SU-DHL-6 (cell line): ENCODE data around the gene UQCC2.

ENCODE experiments used
- H2AFZ ChIP-seq: fragments of 200-600 bp; sonication (generic); 2 replicates; pipeline ENCODE4 v1.6.1; 2014; ENCODE audit warnings: low read depth, mild to moderate bottlenecking, moderate library complexity, mixed read lengths, antibody characterized with exemption, low read length; ENCODE audit not compliant: severe bottlenecking
- H3F3A ChIP-seq: fragments of 200-600 bp; shearing (Covaris generic); 2 replicates; pipeline ENCODE4 v1.6.0; 2016; ENCODE audit warnings: antibody characterized with exemption, mild to moderate bottlenecking; ENCODE audit not compliant: insufficient read depth
- H3K27ac ChIP-seq: fragments of 200-600 bp; sonication (generic); 2 replicates; pipeline ENCODE4 v1.5.1; 2016; ENCODE audit warnings: low read depth, mild to moderate bottlenecking, low read length, moderate library complexity, mixed read lengths
- H3K27me3 ChIP-seq: fragments of 200-600 bp; sonication (generic), shearing (Covaris generic); 2 replicates; pipeline ENCODE4 v1.6.0; 2014; ENCODE audit warnings: mild to moderate bottlenecking, low read length
- H3K36me3 ChIP-seq: fragments of 200-600 bp; sonication (generic); 2 replicates; pipeline ENCODE4 v1.6.1; 2014; ENCODE audit warnings: mild to moderate bottlenecking, low read length, mixed read lengths
- H3K4me2 ChIP-seq: fragments of 300-600, 200-600 bp; shearing (Covaris generic), sonication (generic); 2 replicates; pipeline ENCODE4 v1.6.0; 2014; ENCODE audit warnings: low read length, low read depth, mild to moderate bottlenecking; ENCODE audit not compliant: poor library complexity, severe bottlenecking
- H3K4me3 ChIP-seq: fragments of 200-600 bp; sonication (generic); 2 replicates; pipeline ENCODE4 v1.5.1; 2014; ENCODE audit warnings: antibody characterized with exemption, low read length, mild to moderate bottlenecking, mixed read lengths; ENCODE audit not compliant: insufficient read depth, poor library complexity, severe bottlenecking
- H3K79me2 ChIP-seq: fragments of 200-600 bp; sonication (generic); 2 replicates; pipeline ENCODE4 v1.6.1; 2014; ENCODE audit warnings: mild to moderate bottlenecking, low read length, moderate library complexity; ENCODE audit not compliant: insufficient read depth
- H3K9ac ChIP-seq: fragments of 200-600 bp; sonication (generic); 2 replicates; pipeline ENCODE4 v1.7.0; 2014; ENCODE audit warnings: mild to moderate bottlenecking, low read length
- H3K9me2 ChIP-seq: fragments of 200-600 bp; sonication (generic); replicated peaks from 2 replicates; pipeline ENCODE4 v1.6.1; 2014; ENCODE audit warnings: low read length; ENCODE audit not compliant: insufficient read depth
- H3K9me3 ChIP-seq: fragments of 200-600 bp; sonication (generic); 2 replicates; pipeline ENCODE4 v1.6.1; 2014; ENCODE audit warnings: low read length, mixed read lengths; ENCODE audit not compliant: insufficient read depth
- H4K20me1 ChIP-seq: fragments of 200-600 bp; sonication (generic); 2 replicates; pipeline ENCODE4 v1.6.1; 2014; ENCODE audit warnings: low read depth, mild to moderate bottlenecking, antibody characterized with exemption, low read length, moderate library complexity, mixed read lengths
- EZH2phosphoT487 ChIP-seq: fragments of 200-600 bp; sonication (generic), shearing (Covaris generic); conservative IDR thresholded peaks from 2 replicates; pipeline ENCODE4 v1.6.1; 2018; ENCODE audit warnings: mild to moderate bottlenecking, antibody characterized with exemption, low read length, moderate library complexity, mixed read lengths
- TF ChIP-seq, protein P1 (sequence below): fragments of 200-600 bp; sonication (generic); IDR thresholded peaks from one replicate; pipeline ENCODE4 v1.5.1; 2017; ENCODE audit warnings: antibody characterized with exemption, mild to moderate bottlenecking, low read length, moderate library complexity; ENCODE audit not compliant: insufficient read depth, poor library complexity, severe bottlenecking

The UQCC2 gene

DNA sequence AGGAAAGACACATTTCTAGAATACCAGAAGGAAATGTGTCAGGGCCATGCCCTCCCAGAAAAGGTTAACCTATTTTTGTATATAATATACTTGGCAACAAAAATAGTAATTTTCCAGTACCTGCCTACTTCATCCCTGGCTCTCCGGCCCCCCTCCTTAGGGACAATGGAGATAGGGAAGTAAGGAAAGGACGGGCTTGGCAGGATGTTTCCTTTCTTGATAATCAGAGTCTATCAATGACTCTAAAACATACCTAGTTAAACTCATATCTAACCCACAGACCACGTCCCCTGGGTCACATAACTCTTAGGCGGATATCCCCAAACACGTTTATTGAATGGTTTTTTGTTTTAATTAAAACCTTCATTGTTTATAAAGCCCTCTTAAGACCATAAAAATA, 11.8 kb downstream of the UQCC2 start:
- no peaks in the 10 kb centered on the region for H4K20me1 ChIP-seq
- no peak overlapping the region for H3K9ac ChIP-seq
- H3K9me2 ChIP-seq: no peaks in the 10 kb centered on the region
- TF ChIP-seq, protein P1, sequence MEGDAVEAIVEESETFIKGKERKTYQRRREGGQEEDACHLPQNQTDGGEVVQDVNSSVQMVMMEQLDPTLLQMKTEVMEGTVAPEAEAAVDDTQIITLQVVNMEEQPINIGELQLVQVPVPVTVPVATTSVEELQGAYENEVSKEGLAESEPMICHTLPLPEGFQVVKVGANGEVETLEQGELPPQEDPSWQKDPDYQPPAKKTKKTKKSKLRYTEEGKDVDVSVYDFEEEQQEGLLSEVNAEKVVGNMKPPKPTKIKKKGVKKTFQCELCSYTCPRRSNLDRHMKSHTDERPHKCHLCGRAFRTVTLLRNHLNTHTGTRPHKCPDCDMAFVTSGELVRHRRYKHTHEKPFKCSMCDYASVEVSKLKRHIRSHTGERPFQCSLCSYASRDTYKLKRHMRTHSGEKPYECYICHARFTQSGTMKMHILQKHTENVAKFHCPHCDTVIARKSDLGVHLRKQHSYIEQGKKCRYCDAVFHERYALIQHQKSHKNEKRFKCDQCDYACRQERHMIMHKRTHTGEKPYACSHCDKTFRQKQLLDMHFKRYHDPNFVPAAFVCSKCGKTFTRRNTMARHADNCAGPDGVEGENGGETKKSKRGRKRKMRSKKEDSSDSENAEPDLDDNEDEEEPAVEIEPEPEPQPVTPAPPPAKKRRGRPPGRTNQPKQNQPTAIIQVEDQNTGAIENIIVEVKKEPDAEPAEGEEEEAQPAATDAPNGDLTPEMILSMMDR: no peak
- TF ChIP-seq EZH2phosphoT487: no peak
- no peak overlapping the region for H3K27ac ChIP-seq
- H3K9me3 ChIP-seq: no peaks in the 10 kb centered on the region
- peaks cover 3% of the 10 kb centered on the region; the same call in 1 of the 2 replicates for H3K36me3 ChIP-seq
- H3K79me2 ChIP-seq: no peaks in the 10 kb centered on the region
- no peak overlapping the region for H3K4me2 ChIP-seq
- no peak overlapping the region for H3K4me3 ChIP-seq
- no peaks in the 10 kb centered on the region for H3K27me3 ChIP-seq
- no peak overlapping the region for H2AFZ ChIP-seq
- peaks cover 21% of the 10 kb centered on the region for H3F3A ChIP-seq

DNA sequence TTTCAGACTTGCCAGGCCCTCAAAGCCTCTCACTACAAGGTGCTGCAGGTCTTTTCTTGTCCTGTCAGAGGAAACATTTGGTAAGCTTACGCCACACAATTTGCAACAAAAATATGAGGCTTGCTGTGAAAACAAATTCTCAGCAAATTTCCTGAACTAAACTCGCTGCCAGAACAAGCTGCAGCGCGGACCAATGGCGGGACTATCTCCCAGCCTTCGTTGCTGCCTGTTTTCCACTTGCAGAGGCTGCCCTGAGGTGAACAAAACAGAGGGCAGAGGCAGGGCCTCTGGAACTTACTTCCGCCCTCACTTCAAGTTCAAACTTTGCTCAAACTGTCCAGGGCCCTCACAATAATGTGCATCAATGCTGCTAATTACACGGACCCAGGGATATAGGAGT, 12.4 kb downstream of the UQCC2 start:
- Histone ChIP-seq H3K9ac (no peak overlapping the region), H3K36me3 (peaks cover 3% of the 10 kb centered on the region; the same call in 1 of the 2 replicates), H3K4me3 (no peak overlapping the region), H3F3A (peaks cover 21% of the 10 kb centered on the region), H3K27me3 (no peaks in the 10 kb centered on the region), H3K9me3 (no peaks in the 10 kb centered on the region), H3K27ac (no peak overlapping the region), H2AFZ (no peak overlapping the region), H3K79me2 (no peaks in the 10 kb centered on the region), H3K4me2 (no peak overlapping the region), H4K20me1 (no peaks in the 10 kb centered on the region), H3K9me2 (no peaks in the 10 kb centered on the region)
- TF ChIP-seq, protein P1: no peak
- TF ChIP-seq EZH2phosphoT487: no peak

DNA sequence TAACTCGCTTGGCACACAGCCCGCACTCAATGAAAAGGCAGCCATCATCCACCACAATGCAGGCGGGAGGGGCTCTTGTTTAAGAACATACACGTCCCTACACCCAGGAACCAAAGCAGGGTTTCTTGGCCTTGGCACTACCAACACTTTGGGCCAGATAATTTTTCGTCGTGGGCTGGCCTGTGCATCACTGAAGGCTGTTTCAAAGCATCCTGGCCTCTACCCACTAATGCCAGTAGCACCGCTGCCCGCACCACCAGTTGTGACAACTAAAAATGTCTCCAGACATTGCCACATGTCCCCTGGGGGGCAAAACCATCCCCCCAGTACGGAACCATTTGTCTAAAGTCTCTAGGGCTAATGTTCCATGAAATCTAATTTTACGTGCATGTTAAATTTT, 13.0 kb downstream of the UQCC2 start:
- H3K4me2 ChIP-seq: no peak overlapping the region
- no peak overlapping the region for H3K9ac ChIP-seq
- no peak overlapping the region for H3K4me3 ChIP-seq
- TF ChIP-seq, protein P1: no peak
- TF ChIP-seq EZH2phosphoT487: no peak
- H3K27ac ChIP-seq: no peak overlapping the region
- no peaks in the 10 kb centered on the region for H4K20me1 ChIP-seq
- no peaks in the 10 kb centered on the region for H3K9me3 ChIP-seq
- no peaks in the 10 kb centered on the region for H3K9me2 ChIP-seq
- H3K27me3 ChIP-seq: no peaks in the 10 kb centered on the region
- H3K36me3 ChIP-seq: peaks cover 3% of the 10 kb centered on the region; the same call in 1 of the 2 replicates
- no peaks in the 10 kb centered on the region for H3K79me2 ChIP-seq
- no peak overlapping the region for H2AFZ ChIP-seq
- H3F3A ChIP-seq: peaks cover 21% of the 10 kb centered on the region

- H3K9ac ChIP-seq: no peak overlapping the region
- no peaks in the 10 kb centered on the region for H3K27me3 ChIP-seq
- no peaks in the 10 kb centered on the region for H3K79me2 ChIP-seq
- H3K4me2 ChIP-seq: no peak overlapping the region
- peaks cover 21% of the 10 kb centered on the region for H3F3A ChIP-seq
- TF ChIP-seq EZH2phosphoT487: no peak
- TF ChIP-seq, protein P1: no peak
- H3K36me3 ChIP-seq: 0 out of 2 replicates have a peak, but pooled peaks cover 3% of the 10 kb centered on the region
- no peak overlapping the region for H3K4me3 ChIP-seq
- no peaks in the 10 kb centered on the region for H3K9me2 ChIP-seq
- H3K27ac ChIP-seq: no peak overlapping the region
- no peaks in the 10 kb centered on the region for H4K20me1 ChIP-seq
- H3K9me3 ChIP-seq: no peaks in the 10 kb centered on the region
- H2AFZ ChIP-seq: no peak overlapping the region
Measured at GRCh38 chr6:33697845-33698244, 13.7 kb downstream of the UQCC2 start.
